Keratinocyte (primary cell): ENCODE measurements around the gene TMEM221. TPM values are rescaled to one million over a fixed set of nuclear protein-coding genes. Genes with fewer than 3 reads are reported as not detected.

Experiments
- DNase-seq: peaks from one replicate; pipeline ENCODE4 v3.0.0-alpha.2; 2011; ENCODE audit warnings: low read depth, missing footprints, low spot score
- FAIRE-seq: peaks from 2 replicates; lab custom pipeline; 2011; peaks lifted over from hg19 to GRCh38; lab: Jason Lieb, UNC
- H2AFZ ChIP-seq: 2 replicates; pipeline ENCODE4 v1.6.0; 2012; ENCODE audit warnings: low read length, control low read depth, inconsistent platforms; ENCODE audit not compliant: control insufficient read depth
- H3K27ac ChIP-seq: 2 replicates; pipeline ENCODE4 v1.5.1; 2011; ENCODE audit warnings: low read length; ENCODE audit not compliant: control insufficient read depth, insufficient read depth
- H3K27me3 ChIP-seq: 3 replicates; pipeline ENCODE4 v1.6.0; 2011; ENCODE audit warnings: low read length; ENCODE audit not compliant: control insufficient read depth, insufficient read depth; ENCODE audit errors: extremely low read depth
- H3K36me3 ChIP-seq, 2 experiments: 2 replicates in 1 of 2; 3 replicates in 1 of 2; pipeline ENCODE4 v1.5.1; 2011; ENCODE audit warnings: low read length in 2 of 2, mild to moderate bottlenecking in 1 of 2; ENCODE audit not compliant: control insufficient read depth in 2 of 2, insufficient read depth in 2 of 2; ENCODE audit errors: extremely low read depth in 1 of 2
- H3K4me1 ChIP-seq: 3 replicates; pipeline ENCODE4 v1.5.1; 2011; ENCODE audit warnings: low read length; ENCODE audit not compliant: control insufficient read depth, insufficient read depth; ENCODE audit errors: extremely low read depth
- H3K4me2 ChIP-seq: 3 replicates; pipeline ENCODE4 v1.6.0; 2011; ENCODE audit warnings: low read depth, low read length; ENCODE audit not compliant: control insufficient read depth, insufficient read depth; ENCODE audit errors: extremely low read depth
- H3K4me3 ChIP-seq, 3 experiments: fragments of 200-600 bp in 1 of 3; sonication (generic) in 1 of 3; 2 replicates in 2 of 3; 3 replicates in 1 of 3; pipeline ENCODE4 v1.5.1; 2011 to 2016; ENCODE audit warnings: low read length in 3 of 3, mild to moderate bottlenecking in 3 of 3, control low read depth in 2 of 3, inconsistent platforms in 1 of 3, low read depth in 1 of 3, mixed read lengths in 1 of 3, mixed run types in 1 of 3, moderate library complexity in 1 of 3; ENCODE audit not compliant: control insufficient read depth in 2 of 3, insufficient read depth in 2 of 3; ENCODE audit errors: extremely low read depth in 1 of 3
- H3K79me2 ChIP-seq: 2 replicates; pipeline ENCODE4 v1.6.0; 2012; ENCODE audit warnings: low read length; ENCODE audit not compliant: control insufficient read depth, insufficient read depth
- H3K9ac ChIP-seq: 3 replicates; pipeline ENCODE4 v1.6.0; 2011; ENCODE audit warnings: low read length; ENCODE audit not compliant: control insufficient read depth, insufficient read depth; ENCODE audit errors: extremely low read depth
- H3K9me1 ChIP-seq: 3 replicates; pipeline ENCODE4 v1.6.0; 2011; ENCODE audit warnings: low read length; ENCODE audit not compliant: control insufficient read depth, insufficient read depth; ENCODE audit errors: extremely low read depth
- H3K9me3 ChIP-seq: 2 replicates; pipeline ENCODE4 v1.5.1; 2012; ENCODE audit warnings: low read depth, low read length; ENCODE audit not compliant: control insufficient read depth
- H4K20me1 ChIP-seq: 3 replicates; pipeline ENCODE4 v1.6.0; 2011; ENCODE audit warnings: low read length; ENCODE audit not compliant: control insufficient read depth, insufficient read depth; ENCODE audit errors: extremely low read depth
- EZH2 ChIP-seq: IDR thresholded peaks from one replicate; pipeline ENCODE4 v1.6.1; 2012; ENCODE audit warnings: inconsistent platforms, mild to moderate bottlenecking, low read length, moderate library complexity
- dilution Hi-C: fragments of 300-500 bp; cut with MboI; formaldehyde crosslinking; loops from one replicate; pipeline ENCODE4 v1.7.0; 2020; ENCODE audit warnings: low sequenced_read_pairs; ENCODE audit not compliant: extremely low pct_ligation_motif_present
- polyA plus RNA-seq, 5 experiments: library from polyadenylated mRNA; depleted of rRNA in 3 of 5; stranded (reverse) in 3 of 5; stranded (forward) in 1 of 5; unstranded in 1 of 5; fragments of >200 nt; gene quantifications; 1 replicate in 1 of 5; 2 replicates in 3 of 5; 3 replicates in 1 of 5; pipeline versions ENCODE4 v1.2.1 to v1.2.3, GENCODE V29; 2011 to 2012; ENCODE audit warnings: missing spikeins in 2 of 5, low read depth in 1 of 5, low replicate concordance in 1 of 5
- TF ChIP-seq, protein P1 (sequence below), 3 experiments: IDR thresholded peaks in 1 of 3; conservative IDR thresholded peaks in 1 of 3; optimal IDR thresholded peaks in 1 of 3; 2 replicates in 2 of 3; 3 replicates in 1 of 3; pipeline versions ENCODE3 to v1.5.1; 2011; ENCODE audit warnings: low read length in 3 of 3, mild to moderate bottlenecking in 3 of 3, moderate library complexity in 2 of 3, control low read depth in 1 of 3, inconsistent platforms in 1 of 3; ENCODE audit not compliant: insufficient read depth in 2 of 3; ENCODE audit errors: extremely low read depth in 1 of 3

The TMEM221 gene
- polyA plus RNA-seq, 1 donor (not counting 4 experiments of a cell fraction or from before 2014, with no cell fraction given), result 0.04 TPM

DNA sequence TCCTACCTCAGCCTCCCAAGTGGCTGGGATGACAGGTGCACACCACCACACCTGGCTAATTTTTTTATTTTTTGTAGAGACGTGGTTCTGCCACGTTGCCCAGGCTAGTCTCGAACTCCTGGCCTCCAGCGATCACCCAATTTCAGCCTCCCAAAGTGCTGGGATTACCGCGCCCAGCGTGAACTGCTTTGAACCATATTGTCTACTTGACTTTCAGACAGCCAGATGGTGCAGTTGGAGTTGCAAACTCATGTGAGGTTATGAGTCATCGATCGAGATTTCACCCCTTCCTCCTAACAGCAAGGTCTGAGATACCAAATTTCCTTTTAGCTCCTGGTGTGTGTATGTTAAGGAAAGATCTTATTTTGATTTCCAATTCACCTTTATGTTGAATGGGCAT, 24.6 kb upstream of the TMEM221 start:
- no peak overlapping the region for H3K4me2 ChIP-seq
- no peak for DNase-seq
- H3K27ac ChIP-seq, result no peak overlapping the region
- peak; percentile 62 for FAIRE-seq
- dilution Hi-C loops, result no loop called here
- H2AFZ ChIP-seq, result no peak overlapping the region
- H3K36me3 ChIP-seq, result no peaks in the 10 kb centered on the region
- no peaks in the 10 kb centered on the region for H3K27me3 ChIP-seq
- peaks cover 33% of the 10 kb centered on the region for H3K4me1 ChIP-seq
- H3K4me3 ChIP-seq, result no peak overlapping the region
- H3K9me3 ChIP-seq, result no peaks in the 10 kb centered on the region
- no peak overlapping the region for H3K9ac ChIP-seq
- TF ChIP-seq, protein P1, sequence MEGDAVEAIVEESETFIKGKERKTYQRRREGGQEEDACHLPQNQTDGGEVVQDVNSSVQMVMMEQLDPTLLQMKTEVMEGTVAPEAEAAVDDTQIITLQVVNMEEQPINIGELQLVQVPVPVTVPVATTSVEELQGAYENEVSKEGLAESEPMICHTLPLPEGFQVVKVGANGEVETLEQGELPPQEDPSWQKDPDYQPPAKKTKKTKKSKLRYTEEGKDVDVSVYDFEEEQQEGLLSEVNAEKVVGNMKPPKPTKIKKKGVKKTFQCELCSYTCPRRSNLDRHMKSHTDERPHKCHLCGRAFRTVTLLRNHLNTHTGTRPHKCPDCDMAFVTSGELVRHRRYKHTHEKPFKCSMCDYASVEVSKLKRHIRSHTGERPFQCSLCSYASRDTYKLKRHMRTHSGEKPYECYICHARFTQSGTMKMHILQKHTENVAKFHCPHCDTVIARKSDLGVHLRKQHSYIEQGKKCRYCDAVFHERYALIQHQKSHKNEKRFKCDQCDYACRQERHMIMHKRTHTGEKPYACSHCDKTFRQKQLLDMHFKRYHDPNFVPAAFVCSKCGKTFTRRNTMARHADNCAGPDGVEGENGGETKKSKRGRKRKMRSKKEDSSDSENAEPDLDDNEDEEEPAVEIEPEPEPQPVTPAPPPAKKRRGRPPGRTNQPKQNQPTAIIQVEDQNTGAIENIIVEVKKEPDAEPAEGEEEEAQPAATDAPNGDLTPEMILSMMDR (optimal IDR thresholded peaks at IDR 0.05 in 1 of 3, IDR thresholded peaks at IDR 0.05 in 1 of 3, conservative IDR thresholded peaks at IDR 0.05 in 1 of 3; ENCODE audit: extremely low read depth in 1 of 3, insufficient read depth in 2 of 3, low read length in 3 of 3), result peak in 1 of 3 experiments; percentile 41
- TF ChIP-seq EZH2, result no peak
- H3K79me2 ChIP-seq, result peaks cover 20% of the 10 kb centered on the region
- no peaks in the 10 kb centered on the region for H3K9me1 ChIP-seq
- H4K20me1 ChIP-seq, result no peaks in the 10 kb centered on the region

DNA sequence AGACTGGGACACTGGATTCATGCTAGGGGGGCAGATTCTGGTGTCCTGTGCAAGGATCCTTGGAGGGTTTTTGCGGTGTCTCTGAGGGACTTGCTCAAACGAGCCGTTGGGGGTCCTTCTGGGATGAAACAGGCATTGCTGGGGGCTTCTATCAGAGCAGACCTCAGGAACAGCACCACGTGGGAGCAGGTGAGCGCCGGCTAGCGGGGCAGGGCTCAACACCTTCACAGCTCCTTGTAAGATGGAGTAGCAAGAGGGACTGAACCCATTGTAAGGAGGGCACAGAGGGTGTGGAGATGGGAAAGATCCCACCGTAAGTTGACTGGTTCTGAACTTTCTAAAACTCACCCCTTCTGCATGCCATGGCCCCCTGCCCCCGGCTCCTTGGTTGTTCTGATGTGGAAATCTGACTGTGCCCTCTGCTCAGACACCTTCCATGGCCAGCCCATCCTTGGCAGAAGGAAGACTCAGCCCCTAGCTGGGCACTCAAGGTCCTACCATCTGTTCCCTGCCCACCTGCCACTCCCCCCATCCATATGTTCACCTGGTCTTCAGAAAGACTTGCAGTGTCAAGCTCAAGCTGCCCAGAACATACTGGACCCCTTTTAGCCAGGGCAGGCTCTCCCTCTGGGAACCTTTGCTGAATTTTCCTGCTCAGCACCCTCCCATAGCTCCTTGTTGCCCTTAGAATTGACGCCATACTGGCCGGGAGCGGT, 23.1 kb upstream of the TMEM221 start:
- Histone ChIP-seq H3K79me2 (peaks cover 19% of the 10 kb centered on the region), H3K9ac (peak overlapping the region; percentile 88), H3K9me3 (no peaks in the 10 kb centered on the region), H3K4me3 (peak overlapping the region; percentile 66 to 85 (median 85)), H3K27ac (no peak overlapping the region), H3K4me2 (peak overlapping the region; percentile 89), H3K9me1 (no peaks in the 10 kb centered on the region), H3K4me1 (peaks cover 31% of the 10 kb centered on the region), H2AFZ (no peak overlapping the region), H4K20me1 (no peaks in the 10 kb centered on the region), H3K36me3 (no peaks in the 10 kb centered on the region), H3K27me3 (no peaks in the 10 kb centered on the region)
- peak; percentile 39 for FAIRE-seq
- no peak for DNase-seq
- no peak for TF ChIP-seq EZH2
- TF ChIP-seq, protein P1 (optimal IDR thresholded peaks at IDR 0.05 in 1 of 3, IDR thresholded peaks at IDR 0.05 in 1 of 3, conservative IDR thresholded peaks at IDR 0.05 in 1 of 3; ENCODE audit: extremely low read depth in 1 of 3, insufficient read depth in 2 of 3, low read length in 3 of 3), result peak in 1 of 3 experiments; percentile 33
- dilution Hi-C loops, result no loop called here
